Measurements from ENCODE around the gene TMEM33.

Gene TMEM33

DNA sequence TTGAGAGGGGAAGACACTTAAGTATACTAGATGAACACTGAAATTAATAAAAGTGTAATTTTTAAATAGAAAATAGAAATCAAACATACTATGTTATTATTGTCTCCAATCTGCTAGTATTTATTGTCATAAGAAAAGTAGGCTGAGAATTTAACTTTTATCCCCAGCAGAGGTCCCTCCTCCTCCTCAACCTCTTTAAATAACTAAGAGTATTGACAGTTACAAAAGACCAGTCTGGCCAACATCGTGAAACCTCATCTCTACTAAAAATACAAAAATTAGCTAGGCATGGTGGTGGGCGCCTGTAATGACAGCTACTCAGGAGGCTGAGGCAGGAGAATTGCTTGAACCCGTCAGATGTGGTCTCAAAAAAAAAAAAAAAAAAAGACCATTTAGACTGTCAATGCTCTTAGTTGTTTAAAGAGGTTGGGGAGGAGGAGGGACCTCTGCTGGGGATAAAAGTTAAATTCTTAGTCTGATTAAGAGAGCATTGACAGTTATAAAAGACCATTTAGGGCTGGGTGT lies 59.3 kb downstream of the TMEM33 start:
- no peak for DNase-seq (ENCODE audit: low read depth in 2 of 3, low spot score in 2 of 3)

DNA sequence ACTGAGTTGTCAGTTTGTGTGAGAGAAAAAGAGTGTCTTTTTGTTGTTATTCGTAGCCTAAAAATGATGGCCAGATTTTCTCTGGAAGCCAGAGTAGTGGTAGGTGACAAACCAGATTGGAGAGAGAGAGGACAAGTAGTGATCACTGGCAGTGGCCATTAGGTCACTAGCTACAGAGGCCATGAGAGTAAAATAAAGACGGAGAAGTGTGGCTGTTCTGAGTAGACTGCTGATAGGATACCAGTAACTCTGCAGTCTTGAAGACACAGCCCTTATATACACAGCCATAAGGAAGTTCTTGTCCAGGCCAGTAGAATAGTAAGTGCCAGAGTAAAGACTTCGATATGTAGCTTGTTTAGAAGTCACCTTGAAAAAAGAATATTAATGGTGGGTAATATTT lies 62.8 kb downstream of the TMEM33 start:
- no peak for DNase-seq (ENCODE audit: low read depth in 2 of 3, low spot score in 2 of 3)

DNA sequence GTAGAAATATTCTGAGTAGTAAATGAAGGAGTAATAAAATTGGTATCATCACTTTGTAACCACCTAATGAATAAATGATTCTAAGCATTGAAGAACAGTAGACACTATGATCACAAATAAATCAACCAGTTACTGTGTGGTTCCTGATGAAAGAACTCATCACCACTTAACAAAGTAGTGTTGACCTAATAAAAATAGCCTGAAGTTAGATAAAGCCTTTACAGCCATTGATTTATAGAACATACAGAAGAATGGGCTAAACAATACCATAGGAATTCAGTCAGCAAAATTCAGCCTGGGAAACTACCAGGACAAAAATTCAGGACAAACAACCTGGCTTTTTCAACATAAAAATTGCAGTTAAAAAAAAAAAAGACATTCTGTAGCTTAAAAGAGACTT lies 64.1 kb downstream of the TMEM33 start:
- DNase-seq (ENCODE audit: low read depth in 2 of 3, low spot score in 2 of 3): no peak

DNA sequence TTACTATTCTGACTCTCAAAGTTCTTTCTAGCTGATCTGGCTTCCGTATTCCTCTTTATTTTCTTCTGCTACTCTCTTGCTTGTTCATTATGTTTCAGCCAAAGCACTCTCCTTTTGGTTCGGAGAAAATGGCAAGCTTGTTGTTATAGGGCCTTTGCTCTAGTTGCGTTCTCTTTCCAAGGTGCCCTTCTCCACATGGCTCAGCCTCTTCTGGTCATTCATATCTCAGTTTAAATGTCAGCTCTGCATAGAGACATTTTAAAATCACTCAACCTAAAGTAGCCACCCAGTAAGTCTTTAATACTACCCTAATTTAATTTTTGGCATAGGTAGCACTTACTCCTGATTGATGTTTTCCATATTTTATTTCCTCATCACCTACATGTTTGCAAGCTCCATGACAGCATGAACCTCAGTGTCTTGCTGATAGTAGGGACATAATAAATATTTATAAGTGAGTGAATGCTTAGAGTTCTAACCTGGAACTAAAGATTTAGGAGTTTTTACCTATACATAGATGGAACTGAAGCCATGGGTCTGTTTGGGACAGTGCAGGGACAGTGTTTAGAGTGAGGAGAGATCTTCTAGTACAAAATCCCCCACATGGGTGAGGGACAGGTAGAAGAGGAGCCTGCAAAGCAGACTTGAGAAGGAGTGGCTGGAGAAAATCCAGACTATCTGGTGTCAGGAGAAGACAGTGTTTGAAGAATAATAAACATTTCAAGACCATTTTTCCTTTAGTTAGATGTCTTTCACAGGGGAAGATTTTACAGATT lies 73.0 kb downstream of the TMEM33 start:
- no peak for DNase-seq (ENCODE audit: low read depth in 2 of 3, low spot score in 2 of 3)

Measured in activated CD8-positive, alpha-beta memory T cell treated with anti-CD3 and anti-CD28 coated beads for 48 hours (primary cell).